IPS-NIHi7 (cell line): Measurements from ENCODE around the gene DND1.
"Not testable (repeated sequence)": the region's sequence is repeated elsewhere in the genome, so short reads cannot be mapped to it uniquely, and the experiment has no call there.

Experiments
- DNase-seq: peaks from one replicate; pipeline ENCODE4 v3.0.0; 2012; ENCODE audit warnings: mixed read lengths; ENCODE audit errors: extremely low spot score

Gene DND1

DNA sequence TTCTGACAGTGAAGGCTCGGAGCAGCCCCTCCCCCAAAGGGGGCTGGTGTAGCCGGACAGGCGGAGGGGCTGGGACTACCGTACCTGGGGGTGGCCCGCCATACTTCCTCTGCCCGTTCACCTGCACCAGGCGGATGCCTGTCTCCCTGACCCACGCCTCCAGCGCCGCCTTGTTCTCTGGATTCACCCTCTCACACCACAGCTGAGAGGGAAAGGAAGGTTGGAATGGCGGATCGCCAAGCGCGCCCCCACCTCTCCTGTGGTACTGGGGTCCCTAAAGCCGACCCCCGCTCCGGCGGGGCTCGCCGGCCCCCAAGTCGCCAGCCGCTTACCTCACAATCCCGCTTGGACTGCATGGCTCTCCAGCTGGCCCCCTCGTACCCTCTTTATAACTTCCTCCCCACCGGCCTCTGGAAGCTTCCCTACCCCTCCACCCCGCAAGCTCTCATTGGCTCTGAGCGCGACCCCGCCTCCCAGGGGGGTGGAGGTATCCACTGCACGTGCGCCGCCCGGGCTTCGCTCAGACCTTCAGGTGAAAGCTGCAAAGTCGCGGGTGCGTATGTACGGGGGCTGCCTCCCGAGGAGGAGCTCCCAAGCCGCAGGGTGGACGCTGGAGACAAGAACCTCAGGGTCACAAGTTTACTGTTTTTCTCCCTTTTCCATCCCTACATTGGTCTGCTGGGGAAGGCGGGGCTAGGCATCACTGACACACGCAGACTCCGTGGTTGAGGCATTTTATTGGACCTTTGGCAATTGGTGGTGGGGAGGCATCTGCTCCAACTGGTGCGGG, at the start of gene DND1:
Gene DND1, minus strand, starts transcription at position 390 of the 790 bp plus-strand sequence. Its CDS starts 34 bp downstream, at position 356.
- DNase-seq = peak; percentile 54

DNA sequence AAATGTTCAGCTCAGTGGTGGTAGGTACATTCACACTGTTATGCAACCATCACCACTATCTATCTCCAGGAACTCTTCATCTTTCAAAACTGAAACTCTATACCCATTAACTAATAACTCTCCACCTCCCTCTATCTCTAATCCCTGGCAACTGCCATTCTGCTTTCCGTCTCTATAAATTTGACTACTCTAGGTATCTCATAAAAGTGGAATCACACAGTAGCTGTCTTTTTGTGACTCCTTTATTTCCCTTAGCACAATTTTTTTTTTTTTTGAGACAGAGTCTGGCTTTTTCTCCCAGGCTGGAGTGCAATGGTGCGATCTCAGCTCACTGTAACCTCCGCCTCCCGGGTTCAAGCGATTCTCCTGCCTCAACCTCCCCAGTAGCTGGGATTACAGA, 48.0 kb upstream of the DND1 start:
- not testable (repeated sequence) for DNase-seq

- DNase-seq = not testable (repeated sequence)
Measured at GRCh38 chr5:140720738-140721137, 47.4 kb upstream of the DND1 start.

DNA sequence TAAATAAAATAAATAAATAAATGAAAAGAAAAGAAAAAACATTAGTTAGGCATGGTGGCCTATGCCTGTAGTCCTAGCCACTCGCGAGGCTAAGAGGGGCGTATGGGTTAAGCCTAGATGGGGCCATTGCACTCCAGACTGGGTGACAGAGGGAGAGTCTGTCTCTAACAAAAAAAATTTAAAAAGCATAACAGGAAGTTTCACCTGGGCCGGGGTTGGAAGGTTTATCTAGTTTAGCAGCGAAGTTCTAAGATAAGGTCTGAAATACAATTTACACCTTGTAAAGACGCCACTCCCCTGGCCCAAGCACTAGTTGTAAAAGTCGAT, 44.9 kb upstream of the DND1 start:
- no peak for DNase-seq

DNA sequence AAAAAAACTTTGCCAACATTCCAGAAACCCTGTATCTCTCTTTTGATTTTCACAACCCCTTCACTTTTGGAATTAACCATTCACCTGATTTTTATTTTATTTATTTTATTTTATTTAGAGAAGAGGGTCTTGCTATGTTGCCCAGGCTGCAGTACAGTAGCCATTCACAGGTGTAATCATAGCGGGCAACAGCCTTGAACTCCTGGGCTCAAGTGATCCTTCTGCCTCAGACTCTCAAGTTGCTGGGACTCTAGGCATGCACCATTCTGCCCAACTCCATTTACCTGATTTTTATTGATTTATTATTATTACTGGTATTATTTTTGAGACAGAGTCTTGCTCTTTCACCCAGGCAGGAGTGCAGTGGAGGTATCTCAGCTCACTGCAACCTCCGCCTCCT, 42.9 kb upstream of the DND1 start:
- DNase-seq = not testable (repeated sequence)

DNA sequence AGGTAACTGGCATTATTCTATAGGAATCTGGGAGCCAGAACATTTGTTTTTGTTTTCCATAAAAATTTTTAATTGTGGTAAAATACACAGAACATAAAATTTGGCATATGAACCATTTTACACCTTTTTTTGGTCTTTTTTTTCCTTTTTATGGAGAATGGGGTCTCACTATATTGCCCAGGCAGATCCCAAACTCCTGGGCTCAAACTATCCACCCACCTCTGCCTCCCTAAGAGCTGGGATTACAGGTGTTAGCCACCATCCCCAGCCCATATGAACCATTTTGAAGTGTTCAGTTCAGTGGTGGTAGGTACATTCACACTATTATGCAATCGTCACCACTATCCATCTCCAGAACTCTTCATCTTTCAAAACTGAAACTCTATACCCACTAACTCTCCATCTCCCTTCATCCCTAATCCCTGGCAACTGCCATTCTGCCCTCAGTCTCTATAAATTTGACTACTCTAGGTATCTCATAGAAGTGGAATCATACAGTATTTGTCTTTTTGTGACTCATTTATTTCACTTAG, 40.3 kb upstream of the DND1 start:
- no peak for DNase-seq

DNA sequence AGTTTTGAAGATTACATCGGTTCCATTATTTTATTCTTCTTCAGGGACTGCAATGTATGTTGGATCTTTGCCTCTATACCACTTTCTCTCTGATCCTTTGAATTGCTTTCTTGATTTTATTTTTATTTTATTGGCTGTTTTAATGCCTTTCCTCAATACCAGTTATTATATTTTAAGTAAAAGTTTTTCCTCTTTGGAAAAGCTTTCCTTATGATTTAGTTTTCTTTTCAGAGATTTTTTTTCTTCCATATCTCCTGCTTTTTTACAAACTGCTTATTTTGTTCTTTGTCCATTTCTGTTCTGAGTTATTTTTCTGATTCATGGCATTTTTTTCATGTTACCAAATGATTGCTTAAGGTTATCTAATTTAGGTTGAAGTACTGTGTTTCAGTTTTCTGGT, 38.4 kb upstream of the DND1 start:
- no peak for DNase-seq

DNA sequence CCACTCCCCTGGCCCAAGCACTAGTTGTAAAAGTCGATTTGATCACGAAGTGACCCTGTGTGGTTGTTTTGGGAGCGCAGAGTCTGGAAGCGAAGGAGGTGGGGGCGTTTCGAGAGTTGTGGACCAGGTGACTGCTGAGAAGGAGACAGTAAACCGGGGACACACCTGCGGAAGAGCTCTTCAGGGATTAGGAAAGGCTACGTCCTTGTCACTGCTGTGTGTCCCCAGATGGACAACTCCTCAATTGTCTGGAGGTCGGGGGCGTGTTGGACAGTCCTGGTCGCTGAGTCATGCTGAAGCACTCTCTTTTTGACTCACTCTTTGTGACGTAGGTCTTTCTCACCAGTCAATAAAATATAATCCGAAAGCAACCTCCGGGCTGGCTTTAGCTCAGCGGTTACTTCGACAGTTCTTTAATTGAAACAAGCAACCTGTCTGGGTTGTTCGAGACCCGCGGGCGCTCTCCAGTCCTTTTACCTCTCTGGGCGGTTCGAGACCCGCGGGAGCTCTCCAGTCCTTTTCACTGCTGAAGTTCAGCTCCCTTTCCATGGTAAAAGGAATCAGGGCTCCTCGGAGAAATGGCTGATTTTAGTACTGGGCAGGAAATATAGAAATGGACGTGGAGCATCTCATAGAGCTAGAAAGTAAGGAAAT, 37.6 kb upstream of the DND1 start:
- peak; percentile 78 for DNase-seq

DNA sequence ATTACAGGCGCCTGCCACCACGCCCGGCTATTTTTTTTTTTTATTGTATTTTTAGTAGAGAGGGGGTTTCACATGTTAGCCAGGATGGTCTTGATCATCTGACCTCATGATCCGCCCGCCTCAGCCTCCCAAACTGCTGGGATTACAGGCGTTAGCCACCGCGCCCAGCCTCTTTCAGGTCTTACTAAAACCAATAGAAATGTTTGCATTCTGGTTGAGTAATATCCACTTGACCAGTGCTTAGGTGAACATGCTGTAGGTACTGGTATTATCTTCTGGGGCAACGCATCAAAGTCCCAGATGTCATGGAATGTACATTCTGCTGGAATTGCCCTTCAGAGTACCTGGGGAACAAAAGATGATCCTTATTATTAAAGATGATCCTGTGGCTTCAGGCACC, 35.4 kb upstream of the DND1 start:
- DNase-seq = not testable (repeated sequence)

GRCh38 chr5:140707812-140708211, 34.4 kb upstream of the DND1 start:
- DNase-seq = no peak

GRCh38 chr5:140700177-140701144, 27.1 kb upstream of the DND1 start, which contains the start of gene ZMAT2:
ZMAT2 (plus strand) TSS chr5:140700447; CDS start chr5:140700461, 14 bp downstream.
- peak; percentile 96 for DNase-seq

DNA sequence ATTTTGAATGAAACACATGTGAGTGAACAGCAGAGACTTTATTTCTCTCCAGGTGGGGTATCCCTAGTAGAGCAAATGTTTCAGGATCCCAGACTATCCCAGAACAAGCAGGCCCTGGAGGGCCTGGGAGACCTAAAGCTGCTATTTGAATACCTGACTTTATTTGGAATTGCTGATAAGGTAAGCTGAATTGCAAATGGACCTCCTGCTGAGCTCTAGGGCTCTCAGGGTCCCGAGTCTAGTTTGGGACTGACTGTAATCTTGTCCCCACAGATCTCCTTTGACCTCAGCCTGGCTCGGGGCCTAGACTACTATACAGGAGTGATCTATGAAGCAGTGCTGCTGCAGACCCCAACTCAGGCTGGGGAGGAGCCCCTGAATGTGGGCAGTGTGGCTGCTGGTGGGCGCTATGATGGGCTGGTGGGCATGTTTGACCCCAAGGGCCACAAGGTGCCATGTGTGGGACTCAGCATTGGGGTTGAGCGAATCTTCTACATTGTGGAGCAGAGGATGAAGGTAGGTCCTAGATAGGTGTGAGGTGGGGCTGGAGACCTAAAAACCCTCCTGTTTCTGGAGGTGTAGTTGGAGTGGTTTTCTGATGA, 23.6 kb upstream of the DND1 start:
- DNase-seq = no peak

- no peak for DNase-seq
Measured at GRCh38 chr5:140694276-140694675, 20.9 kb upstream of the DND1 start.

GRCh38 chr5:140690941-140691924, 17.9 kb upstream of the DND1 start, which contains the start of the genes HARS1 and HARS2:
HARS1 (minus strand) TSS chr5:140691370; CDS start chr5:140691304, 66 bp downstream.
HARS2 (plus strand) TSS chr5:140691455; CDS start chr5:140691649, 194 bp downstream.
- DNase-seq = peak; percentile 94

DNA sequence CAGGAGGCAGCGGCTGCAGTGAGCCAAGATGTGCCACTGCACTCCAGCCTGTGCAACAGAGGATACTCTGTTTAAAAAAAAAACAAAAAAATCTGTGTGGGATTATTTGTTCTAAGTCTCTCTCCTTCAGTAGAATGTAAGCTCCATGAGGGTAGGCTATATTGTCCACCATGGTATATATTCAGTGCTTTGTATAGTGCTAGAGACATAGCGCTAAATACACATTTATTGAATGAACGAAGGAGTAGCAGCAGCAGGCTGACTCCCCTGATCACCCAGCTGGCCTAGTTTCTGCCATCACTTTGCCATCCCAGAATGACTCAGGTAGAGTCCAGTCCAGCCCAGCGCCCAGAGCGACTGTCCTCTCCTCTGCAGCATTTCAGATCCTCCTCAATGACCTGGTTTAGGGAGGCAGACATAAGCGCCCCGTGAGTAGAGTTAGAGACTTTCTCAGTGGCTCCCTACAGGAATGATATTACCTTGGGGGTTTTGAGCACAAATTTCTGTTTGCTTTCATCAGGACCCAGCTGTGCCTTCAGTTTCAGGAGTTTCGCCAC, 17.1 kb upstream of the DND1 start:
- no peak for DNase-seq

DNA sequence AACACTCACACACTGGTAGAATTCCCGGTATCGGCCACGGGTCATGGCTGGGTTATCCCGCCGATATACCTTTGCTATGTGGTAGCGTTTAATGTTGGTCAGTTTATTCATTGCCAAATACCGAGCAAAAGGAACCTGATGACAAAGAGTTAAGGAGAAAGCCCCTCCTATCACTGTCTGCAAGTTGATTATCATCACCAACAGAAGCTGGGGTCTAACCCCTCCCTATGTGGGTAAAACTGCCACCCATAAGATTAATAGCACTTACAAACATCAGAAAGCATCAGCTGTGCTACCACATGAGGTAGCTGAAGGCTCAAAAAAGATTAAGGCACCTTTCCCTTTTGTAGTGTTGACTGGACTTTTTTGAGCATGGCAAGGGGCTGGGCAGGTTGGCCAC, 5.6 kb upstream of the DND1 start:
- no peak for DNase-seq

- DNase-seq = no peak
Measured at GRCh38 chr5:140677947-140678346, 4.6 kb upstream of the DND1 start.

- no peak for DNase-seq
Measured at GRCh38 chr5:140674629-140675028, 1.3 kb upstream of the DND1 start.

- DNase-seq = no peak
Measured at GRCh38 chr5:140674211-140674610, 835 bp upstream of the DND1 start.
